Endothelial cell of umbilical vein (primary cell): ENCODE data around the gene BMX. TPM values are rescaled to one million over a fixed set of nuclear protein-coding genes. Genes with fewer than 3 reads are reported as not detected.

Experiments
- BruUV-seq: library from RNA; stranded (reverse); fragments of 400-500 nt; replicated peaks from 2 replicates; lab custom pipeline; 2021; lab: Mats Ljungman, UMichigan
- CTCF ChIA-PET: fragments of 300-600, 350-600 bp; sonication (Branson Sonifier 250); formaldehyde crosslinking; loops from one replicate; lab custom pipeline; 2021; ENCODE audit warnings: antibody characterized with exemption, inconsistent platforms; lab: Charles Lee
- POLR2A ChIA-PET: fragments of 300-600, 350-600 bp; sonication (Branson Sonifier 250); formaldehyde crosslinking; loops from one replicate; lab custom pipeline; 2021; ENCODE audit warnings: antibody characterized with exemption, inconsistent platforms; lab: Charles Lee
- DNase-seq: peaks from one replicate; pipeline ENCODE4 v3.0.0-alpha.2; 2011; ENCODE audit warnings: low read depth, low spot score
- FAIRE-seq: peaks from 2 replicates; lab custom pipeline; 2011; peaks lifted over from hg19 to GRCh38; lab: Jason Lieb, UNC
- H2AFZ ChIP-seq: 2 replicates; pipeline ENCODE4 v1.6.0; 2012; ENCODE audit warnings: low read depth, low read length, control low read depth, inconsistent platforms
- H3K27ac ChIP-seq: 2 replicates; pipeline ENCODE4 v1.5.1; 2011; ENCODE audit warnings: low read depth, mild to moderate bottlenecking, control low read depth, low read length, moderate library complexity; ENCODE audit not compliant: insufficient read depth
- H3K27me3 ChIP-seq, 2 experiments: 2 replicates each; pipeline versions ENCODE4 v1.6.0 to v1.6.1; 2011; ENCODE audit warnings: low read length in 2 of 2, mixed read lengths in 1 of 2; ENCODE audit not compliant: control insufficient read depth in 2 of 2, insufficient read depth in 2 of 2
- H3K36me3 ChIP-seq, 2 experiments: 2 replicates in 1 of 2; 3 replicates in 1 of 2; pipeline ENCODE4 v1.5.1; 2011; ENCODE audit warnings: low read length in 2 of 2, mild to moderate bottlenecking in 1 of 2, moderate library complexity in 1 of 2; ENCODE audit not compliant: control insufficient read depth in 2 of 2, insufficient read depth in 2 of 2; ENCODE audit errors: extremely low read depth in 1 of 2
- H3K4me1 ChIP-seq: 3 replicates; pipeline ENCODE4 v1.5.1; 2011; ENCODE audit warnings: mild to moderate bottlenecking, low read length; ENCODE audit not compliant: control insufficient read depth, insufficient read depth; ENCODE audit errors: extremely low read depth
- H3K4me2 ChIP-seq: 2 replicates; pipeline ENCODE4 v1.6.1; 2011; ENCODE audit warnings: low read length, control low read depth, mixed read lengths; ENCODE audit not compliant: insufficient read depth
- H3K4me3 ChIP-seq, 3 experiments: fragments of 200-600 bp in 1 of 3; sonication (generic), shearing (Covaris generic) in 1 of 3; replicated peaks in 1 of 3; 2 replicates each; pipeline ENCODE4 v1.5.1; 2011 to 2016; ENCODE audit warnings: control low read depth in 3 of 3, low read length in 3 of 3, mild to moderate bottlenecking in 2 of 3, inconsistent platforms in 1 of 3, low read depth in 1 of 3, moderate library complexity in 1 of 3; ENCODE audit not compliant: insufficient read depth in 1 of 3
- H3K79me2 ChIP-seq: 2 replicates; pipeline ENCODE4 v1.6.0; 2012; ENCODE audit warnings: low read length, inconsistent platforms; ENCODE audit not compliant: control insufficient read depth, insufficient read depth
- H3K9ac ChIP-seq: replicated peaks from 2 replicates; pipeline ENCODE3; 2011; ENCODE audit warnings: low read length, control low read depth; ENCODE audit not compliant: insufficient read depth; ENCODE audit errors: extremely low read depth
- H3K9me1 ChIP-seq: replicated peaks from 3 replicates; pipeline ENCODE4 v1.6.0; 2011; ENCODE audit warnings: mild to moderate bottlenecking, low read length; ENCODE audit not compliant: control insufficient read depth, insufficient read depth; ENCODE audit errors: extremely low read depth
- H3K9me3 ChIP-seq: replicated peaks from 2 replicates; pipeline ENCODE4 v1.5.1; 2012; ENCODE audit warnings: low read length, inconsistent platforms; ENCODE audit not compliant: control insufficient read depth, insufficient read depth
- H4K20me1 ChIP-seq: replicated peaks from 2 replicates; pipeline ENCODE3; 2011; ENCODE audit warnings: mild to moderate bottlenecking, low read length; ENCODE audit not compliant: control insufficient read depth, insufficient read depth; ENCODE audit errors: extremely low read depth
- CTCF ChIP-seq, 2 donors: IDR thresholded peaks; 1 replicate in 1 of 2; 2 replicates in 1 of 2; pipeline ENCODE4 v1.5.1; 2011; ENCODE audit warnings: low read length in 2 of 2, mild to moderate bottlenecking in 2 of 2, moderate library complexity in 2 of 2, control low read depth in 1 of 2, inconsistent platforms in 1 of 2, low read depth in 1 of 2; ENCODE audit not compliant: insufficient read depth in 1 of 2; ENCODE audit errors: extremely low read depth in 1 of 2
- EZH2 ChIP-seq: IDR thresholded peaks from 2 replicates; pipeline ENCODE4 v1.6.1; 2012; ENCODE audit warnings: borderline replicate concordance, low read depth, mild to moderate bottlenecking, moderate library complexity, low read length, inconsistent platforms; ENCODE audit not compliant: severe bottlenecking
- FOS ChIP-seq: IDR thresholded peaks from 2 replicates; pipeline ENCODE4 v1.6.1; 2011; ENCODE audit warnings: mild to moderate bottlenecking, low read length, moderate library complexity, borderline replicate concordance; ENCODE audit not compliant: insufficient read depth
- GATA2 ChIP-seq: IDR thresholded peaks from 2 replicates; pipeline ENCODE4 v1.7.0; 2011; ENCODE audit warnings: low read depth, mild to moderate bottlenecking, moderate library complexity, mixed read lengths, low read length; ENCODE audit not compliant: insufficient read length, insufficient read depth
- MAX ChIP-seq: IDR thresholded peaks from 2 replicates; pipeline ENCODE4 v1.6.1; 2011; ENCODE audit not compliant: insufficient read depth, insufficient read length
- MYC ChIP-seq: IDR thresholded peaks from one replicate; pipeline ENCODE4 v1.6.1; 2011; ENCODE audit warnings: mild to moderate bottlenecking, low read depth, low read length
- POLR2A ChIP-seq: IDR thresholded peaks from 2 replicates; pipeline ENCODE4 v1.6.1; 2012; ENCODE audit warnings: low read depth, mild to moderate bottlenecking, control low read depth, low read length
- dilution Hi-C: fragments of 300-500 bp; cut with MboI; formaldehyde crosslinking; loops from one replicate; pipeline ENCODE4 v1.15.0; 2019; ENCODE audit warnings: low sequenced_read_pairs; ENCODE audit not compliant: extremely low pct_ligation_motif_present
- intact Hi-C: fragments of 100-400 bp; cut with micrococcal nuclease; formaldehyde crosslinking; loops from one replicate; pipeline ENCODE4 v1.10.0; 2022
- polyA plus RNA-seq, 4 experiments: library from polyadenylated mRNA; depleted of rRNA in 3 of 4; stranded (reverse) in 3 of 4; unstranded in 1 of 4; fragments of >200 nt; gene quantifications; 2 replicates each; pipeline versions ENCODE4 v1.2.1 to v1.2.3, GENCODE V29; 2011 to 2012; ENCODE audit warnings: missing spikeins in 1 of 4
- total RNA-seq: library from RNA; stranded (reverse); gene quantifications from 2 replicates; pipeline ENCODE4 v1.2.3, GENCODE V29; 2021

BMX gene
- total and polyA plus RNA-seq, 2 donors (not counting 3 experiments of a cell fraction or from before 2014, with no cell fraction given): 49.8 to 105 TPM

GRCh38 chrX:15549189-15550012 lies 48.8 kb downstream of the BMX start:
- intact Hi-C loops (loop anchor here (5.0 kb wide), 1 partner anchor 52 kb away; no protein-coding TSS in a partner anchor), dilution Hi-C loops (no loop called here)
- Histone ChIP-seq H2AFZ (no peak overlapping the region), H3K27me3 (no peaks in the 10 kb centered on the region), H4K20me1 (no peaks in the 10 kb centered on the region), H3K36me3 (peaks cover 14 to 20% of the 10 kb centered on the region in 2 experiments), H3K9me1 (no peaks in the 10 kb centered on the region), H3K79me2 (no peaks in the 10 kb centered on the region), H3K4me2 (no peak overlapping the region), H3K4me3 (no peak overlapping the region), H3K4me1 (no peaks in the 10 kb centered on the region), H3K9me3 (no peaks in the 10 kb centered on the region), H3K27ac (no peak overlapping the region), H3K9ac (no peak overlapping the region)
- no TSS peak for BruUV-seq
- FAIRE-seq (no peak), DNase-seq (no peak)
- ChIA-PET POLR2A (no interaction called here), CTCF (no interaction called here)
- TF ChIP-seq POLR2A (no peak), EZH2 (no peak), MAX (no peak), GATA2 (no peak), MYC (no peak), FOS (no peak), CTCF (IDR thresholded peaks at IDR 0.05; ENCODE audit: extremely low read depth in 1 of 2, insufficient read depth in 1 of 2, low read depth in 1 of 2, low read length in 2 of 2) (no peak)
